GM21423 (cell line): ENCODE data around the gene RAB30.

Source experiments
- ATAC-seq: cut with Tn5 transposase; IDR thresholded peaks from one replicate; pipeline ENCODE4 v1.9.1; 2021; ENCODE audit warnings: mild to moderate bottlenecking, moderate library complexity; ENCODE audit not compliant: unreplicated experiment

RAB30 gene

GRCh38 chr11:83041126-83041525 lies 30.6 kb downstream of the RAB30 start:
- ATAC-seq, result no peak

DNA sequence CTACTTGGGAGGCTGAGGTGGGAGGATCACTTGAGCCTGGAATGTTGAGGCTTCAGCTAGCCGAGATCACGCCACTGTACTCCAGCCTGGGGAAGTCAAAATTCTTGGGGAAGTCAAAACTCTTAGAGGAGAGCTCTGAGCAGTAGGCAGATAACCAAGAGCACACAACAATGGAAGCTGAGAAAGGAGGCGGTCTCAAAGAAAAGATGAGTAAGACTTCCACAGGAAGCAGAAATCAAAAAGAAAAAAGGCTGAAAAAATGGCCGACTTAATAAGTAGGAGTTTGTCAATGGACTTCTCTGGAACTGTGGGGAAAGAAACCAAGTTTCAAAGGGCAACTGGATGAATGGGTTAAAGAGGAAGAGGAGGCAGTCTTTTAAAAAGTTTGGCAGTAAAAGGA lies 32.1 kb downstream of the RAB30 start:
- ATAC-seq, result no peak

- ATAC-seq, result no peak
Measured at GRCh38 chr11:83037877-83038276, 33.8 kb downstream of the RAB30 start.

DNA sequence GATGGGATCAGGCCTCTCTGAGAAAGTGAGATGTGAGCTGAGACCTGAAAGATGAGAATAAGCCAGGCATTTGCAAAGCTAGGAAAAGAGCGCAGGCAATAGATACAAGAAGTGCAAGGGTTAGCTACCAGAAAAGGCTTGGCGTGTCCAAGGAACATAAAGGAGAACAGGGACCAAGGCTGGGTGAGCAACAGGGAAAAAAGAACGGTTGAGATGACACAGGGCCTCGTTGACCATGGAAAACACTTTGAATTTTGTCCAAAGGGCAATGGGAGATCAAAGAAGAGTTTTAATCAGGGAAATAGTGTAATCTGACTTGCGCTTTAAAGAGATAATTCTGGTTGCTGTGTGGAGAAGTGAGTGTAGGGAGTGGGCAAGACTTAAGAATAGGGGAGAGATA lies 35.0 kb downstream of the RAB30 start:
- no peak for ATAC-seq

GRCh38 chr11:83035070-83035854 lies 36.4 kb downstream of the RAB30 start:
- ATAC-seq, result peak; percentile 73

GRCh38 chr11:83034673-83035014 lies 37.1 kb downstream of the RAB30 start:
- no peak for ATAC-seq

DNA sequence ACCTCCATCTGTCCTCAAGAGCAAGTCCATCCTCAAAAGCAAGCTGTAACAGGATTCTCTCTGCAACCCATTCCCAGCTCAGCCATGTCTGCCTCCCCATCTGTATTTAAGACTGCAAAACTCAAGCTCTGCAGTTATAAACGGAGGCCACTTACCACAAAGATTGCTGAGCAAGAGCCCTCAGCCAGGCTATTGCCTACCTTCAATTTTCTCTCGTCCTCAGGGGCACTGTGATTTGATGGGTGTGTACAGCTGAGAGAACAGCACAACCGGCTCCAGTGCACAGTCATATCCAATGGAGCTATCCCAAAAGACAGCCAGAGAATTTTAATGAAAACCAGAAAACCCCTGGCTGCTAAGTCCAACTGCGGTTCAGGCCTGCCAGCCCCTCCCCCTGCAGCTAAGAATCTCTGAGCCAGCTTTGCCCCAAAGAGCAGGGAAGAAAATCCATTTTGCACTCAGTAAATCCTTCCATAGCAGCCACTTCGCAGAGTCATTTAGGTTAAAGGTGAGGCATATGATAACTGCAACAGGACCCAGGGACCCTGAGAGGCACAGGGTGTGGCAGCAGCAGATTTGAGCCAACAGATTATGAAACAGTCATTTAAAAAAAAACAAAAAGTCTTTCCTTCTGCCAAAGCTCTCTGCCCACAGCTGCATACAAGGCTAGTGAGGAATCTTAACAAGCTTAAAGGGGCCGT lies 37.6 kb downstream of the RAB30 start:
- no peak for ATAC-seq

GRCh38 chr11:83033371-83033770 lies 38.3 kb downstream of the RAB30 start:
- no peak for ATAC-seq

DNA sequence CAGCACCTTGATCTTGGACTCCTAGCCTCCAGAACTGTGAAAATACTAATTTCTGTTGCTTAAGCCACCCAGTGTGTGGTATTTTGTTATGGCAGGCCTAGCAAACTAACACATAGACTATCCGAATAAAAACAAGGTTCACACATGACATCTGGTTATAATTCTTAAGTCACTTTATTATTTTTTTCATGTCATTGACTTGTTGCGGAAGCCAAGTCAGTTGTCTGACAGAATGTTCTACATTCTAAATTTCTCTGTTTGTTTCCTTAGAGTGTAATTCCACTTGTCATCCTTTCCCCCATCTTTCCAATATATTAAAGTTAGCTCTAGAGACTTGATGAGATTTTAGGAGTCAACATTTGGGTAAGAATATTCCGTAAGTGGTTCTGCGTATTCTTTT lies 40.6 kb downstream of the RAB30 start:
- no peak for ATAC-seq

GRCh38 chr11:83027794-83028193 lies 43.9 kb downstream of the RAB30 start:
- ATAC-seq, result no peak

DNA sequence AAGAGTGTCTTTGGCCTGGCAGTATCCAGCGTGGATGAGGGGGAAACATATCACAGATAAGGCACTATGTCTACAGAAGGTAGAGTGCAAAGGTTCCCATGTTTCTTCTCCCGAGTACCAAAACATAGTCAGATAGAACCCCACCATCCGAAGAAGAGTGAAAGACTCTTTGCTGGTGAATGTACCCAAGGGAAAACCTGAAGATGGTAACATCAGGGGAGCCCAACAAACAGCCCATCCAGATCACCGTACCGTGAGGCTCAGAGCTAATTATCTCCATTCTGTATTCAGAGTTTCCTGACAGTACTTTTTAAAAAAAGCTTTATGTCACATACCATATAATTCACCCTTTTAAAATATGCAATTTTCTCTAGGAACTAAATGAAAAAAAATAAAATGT lies 44.4 kb downstream of the RAB30 start:
- ATAC-seq, result no peak

- ATAC-seq, result no peak
Measured at GRCh38 chr11:83026229-83026628, 45.5 kb downstream of the RAB30 start.

DNA sequence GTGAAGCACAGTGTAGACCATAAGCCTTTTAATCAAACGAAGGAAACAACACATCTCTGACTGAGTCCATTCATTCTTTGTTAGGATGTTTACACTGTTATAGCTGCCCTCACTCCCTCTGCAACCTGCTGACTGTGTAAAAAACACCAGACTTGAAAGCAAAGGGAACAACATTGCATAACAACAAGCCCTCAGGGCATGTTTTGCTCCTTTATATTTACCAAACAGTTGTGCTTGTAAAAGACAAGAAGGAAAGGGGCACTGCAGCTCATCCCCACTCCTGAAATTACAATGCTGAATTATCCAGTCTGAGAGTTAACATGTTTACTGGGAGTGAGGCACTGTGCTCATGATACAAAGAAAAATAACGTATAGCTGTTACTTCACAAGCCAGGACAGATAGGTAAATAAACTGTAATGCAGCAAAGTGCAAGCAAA lies 46.4 kb downstream of the RAB30 start:
- no peak for ATAC-seq

- ATAC-seq, result no peak
Measured at GRCh38 chr11:83024270-83024854, 47.3 kb downstream of the RAB30 start.

GRCh38 chr11:83023410-83023809 lies 48.3 kb downstream of the RAB30 start:
- no peak for ATAC-seq

GRCh38 chr11:83021780-83022125 lies 49.9 kb downstream of the RAB30 start:
- ATAC-seq, result no peak

DNA sequence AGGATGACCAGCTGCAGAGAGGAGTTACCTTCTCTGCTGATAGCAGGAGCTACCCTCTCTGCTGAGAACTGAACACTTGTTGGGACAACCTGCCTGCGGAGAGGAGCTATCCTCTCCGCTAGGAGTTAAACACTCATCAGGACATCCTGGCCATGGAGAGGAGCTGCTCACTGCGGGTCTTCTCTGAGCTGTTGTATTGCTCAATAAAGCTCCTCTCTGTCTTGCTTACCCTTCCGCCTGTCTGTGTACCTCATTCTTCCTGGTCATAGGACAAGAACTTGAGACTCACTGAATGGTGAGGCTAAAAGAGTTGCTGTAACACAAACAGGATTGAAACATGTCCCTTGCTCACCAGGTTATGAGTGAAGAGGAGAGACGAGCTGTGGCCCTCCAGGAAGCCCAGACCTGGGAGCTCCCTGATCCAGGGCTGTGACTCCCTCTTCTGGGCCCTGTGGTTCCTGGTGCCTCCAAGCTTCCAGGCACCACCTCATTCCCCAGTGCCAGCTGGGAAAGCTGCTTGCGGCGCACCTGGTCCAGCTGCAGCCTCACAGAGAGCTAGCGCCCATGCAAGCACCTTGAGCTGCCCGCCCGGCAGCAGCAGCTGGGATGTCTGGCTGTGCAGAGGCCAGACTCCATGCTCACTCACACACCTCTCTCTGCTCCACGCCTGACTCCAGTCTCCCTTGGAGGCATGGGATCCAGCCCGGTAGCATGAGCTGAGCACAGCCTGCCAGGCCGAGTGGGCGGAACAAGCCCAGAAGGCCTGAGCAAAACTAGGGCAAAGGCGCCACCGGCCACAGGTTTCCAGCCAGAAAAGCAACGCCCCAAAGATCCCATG lies 50.5 kb downstream of the RAB30 start:
- no peak for ATAC-seq

DNA sequence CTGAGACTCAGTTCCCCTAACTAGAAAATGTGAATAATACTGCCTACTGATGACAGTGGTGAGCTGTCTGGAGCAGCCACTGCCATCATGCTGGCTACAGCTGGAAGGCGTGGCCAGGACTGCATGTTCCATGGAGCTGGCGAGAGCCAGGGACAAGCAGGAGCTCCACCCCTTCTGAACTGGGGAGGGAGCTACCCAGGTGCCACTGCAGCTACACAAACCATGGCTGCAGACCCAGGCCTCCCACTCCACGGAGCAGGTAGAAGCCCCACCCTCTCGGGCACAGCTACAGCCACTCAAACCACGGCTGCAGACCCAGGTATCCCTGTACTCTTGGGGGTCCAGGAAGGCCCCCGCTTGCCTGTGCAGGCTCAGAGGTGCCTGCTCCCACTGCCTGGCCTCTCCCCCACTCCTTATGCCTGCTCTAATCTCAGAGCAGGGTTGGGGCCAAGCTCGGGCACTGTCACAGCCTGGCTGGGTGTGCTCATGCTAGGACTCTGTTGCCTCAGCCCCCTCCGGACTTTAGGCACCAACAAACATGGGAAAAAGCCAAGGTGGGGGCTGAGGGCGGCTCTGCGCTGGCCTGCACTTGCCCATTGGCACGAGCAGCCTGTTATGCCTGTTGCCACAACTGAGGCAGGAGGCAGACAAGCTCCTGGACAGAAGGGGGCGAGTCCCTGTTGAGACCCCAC lies 51.7 kb downstream of the RAB30 start:
- ATAC-seq, result no peak

GRCh38 chr11:83014951-83015350 lies 56.7 kb downstream of the RAB30 start:
- ATAC-seq, result no peak

DNA sequence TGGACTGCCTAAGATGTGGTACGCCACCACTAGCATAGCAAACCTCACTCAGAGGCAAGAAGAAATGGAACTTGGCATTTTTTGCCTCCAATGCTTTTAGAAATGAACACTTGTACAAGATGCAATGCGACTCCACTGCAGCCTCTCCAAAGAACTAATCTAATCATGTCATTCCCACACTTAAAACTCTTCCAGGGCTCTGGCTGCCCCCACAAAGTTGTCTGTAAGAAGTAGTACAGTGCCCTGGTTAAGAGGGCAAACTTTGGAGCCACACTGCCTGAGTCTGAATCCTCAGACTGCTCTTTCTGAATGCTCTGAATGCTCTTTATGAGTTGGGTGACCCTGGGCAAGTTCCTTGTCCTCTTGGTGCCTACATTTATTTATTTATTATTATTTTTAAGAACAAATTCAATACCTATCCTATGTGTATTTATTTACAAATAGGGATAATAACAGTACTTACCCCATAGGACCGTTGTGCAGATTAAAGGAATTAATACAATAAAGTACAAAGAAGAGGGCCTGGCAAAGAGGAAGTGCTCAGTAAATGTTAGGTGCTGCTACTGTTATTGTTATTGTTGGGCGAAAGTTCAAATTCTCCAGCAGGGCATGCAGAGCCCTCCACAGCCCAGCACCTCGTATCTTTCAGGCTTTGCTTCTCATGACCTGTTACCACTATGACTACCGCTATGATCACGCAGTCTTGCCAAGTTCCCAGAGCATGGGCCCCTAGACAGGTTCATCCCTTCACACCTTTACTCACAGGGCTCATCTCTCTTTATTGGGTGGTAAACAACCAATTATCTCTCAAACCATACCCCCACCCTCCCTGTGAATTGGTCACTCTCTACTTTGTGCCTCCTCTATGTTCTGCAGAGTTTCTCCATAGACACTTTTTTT lies 59.3 kb downstream of the RAB30 start:
- ATAC-seq, result no peak
